Stimulated activated CD8-positive, alpha-beta memory T cell treated with anti-CD3 and anti-CD28 coated beads, Interleukin-4, amount 100 ng/mL, for 1 hour (primary cell): ENCODE data around the gene C7orf57.
A peak's percentile ranks its signal among the peaks of the same experiment; 100 is the strongest.
"Not testable (repeated sequence)": the region's sequence is repeated elsewhere in the genome, so short reads cannot be mapped to it uniquely, and the experiment has no call there.

Source experiments
- DNase-seq, 2 donors: peaks; one replicate each; pipeline ENCODE4 v3.0.0-alpha.2; 2020; ENCODE audit warnings: low read depth in 2 of 2, low spot score in 1 of 2

Gene C7orf57

GRCh38 chr7:48035301-48035966 is at the start of gene C7orf57:
Gene C7orf57, plus strand, starts transcription at chr7:48035543. Its CDS starts 766 bp downstream, at chr7:48036309.
- peak; percentile 66 to 71 for DNase-seq

- no peak for DNase-seq
Measured at GRCh38 chr7:47988496-47989386, 46.6 kb upstream of the C7orf57 start.

- not testable (repeated sequence) for DNase-seq
Measured at GRCh38 chr7:47989607-47990400, 45.5 kb upstream of the C7orf57 start.

- no peak for DNase-seq
Measured at GRCh38 chr7:47990592-47990991, 44.8 kb upstream of the C7orf57 start.

GRCh38 chr7:47991270-47991669 is 44.1 kb upstream of the C7orf57 start:
- no peak for DNase-seq

GRCh38 chr7:47991741-47992311 is 43.5 kb upstream of the C7orf57 start:
- DNase-seq, result peak; percentile 72 to 76

- DNase-seq, result no peak
Measured at GRCh38 chr7:47992446-47992845, 42.9 kb upstream of the C7orf57 start.

GRCh38 chr7:47999413-47999812 is 35.9 kb upstream of the C7orf57 start:
- no peak for DNase-seq

- DNase-seq, result not testable (repeated sequence)
Measured at GRCh38 chr7:48000164-48000563, 35.2 kb upstream of the C7orf57 start.

- DNase-seq, result no peak
Measured at GRCh38 chr7:48004032-48004431, 31.3 kb upstream of the C7orf57 start.

GRCh38 chr7:48004638-48005037 is 30.7 kb upstream of the C7orf57 start:
- no peak for DNase-seq

- no peak for DNase-seq
Measured at GRCh38 chr7:48006866-48007265, 28.5 kb upstream of the C7orf57 start.

- DNase-seq, result no peak
Measured at GRCh38 chr7:48009257-48009656, 26.1 kb upstream of the C7orf57 start.

- no peak for DNase-seq
Measured at GRCh38 chr7:48009954-48010353, 25.4 kb upstream of the C7orf57 start.

GRCh38 chr7:48011323-48011722 is 24.0 kb upstream of the C7orf57 start:
- no peak for DNase-seq

- no peak for DNase-seq
Measured at GRCh38 chr7:48011951-48012350, 23.4 kb upstream of the C7orf57 start.

- no peak for DNase-seq
Measured at GRCh38 chr7:48016641-48017040, 18.7 kb upstream of the C7orf57 start.

- DNase-seq, result no peak
Measured at GRCh38 chr7:48017674-48018073, 17.7 kb upstream of the C7orf57 start.

- DNase-seq, result no peak
Measured at GRCh38 chr7:48025624-48026023, 9.7 kb upstream of the C7orf57 start.

- DNase-seq, result no peak
Measured at GRCh38 chr7:48028938-48029337, 6.4 kb upstream of the C7orf57 start, which contains the start of gene SUN3. Gene SUN3, minus strand, starts transcription at chr7:48029107. Its CDS starts 169 bp downstream, at chr7:48028938.

GRCh38 chr7:48031111-48031510 is 4.2 kb upstream of the C7orf57 start:
- no peak for DNase-seq
